ENCODE data around the gene MTARC2.
A peak's percentile ranks its signal among the peaks of the same experiment; 100 is the strongest.

The MTARC2 gene

GRCh38 chr1:220770245-220770913 lies 22.3 kb downstream of the MTARC2 start:
- no peak for DNase-seq

- no peak for DNase-seq
These were observed 24.7 kb downstream of the MTARC2 start for GRCh38 chr1:220772846-220773245.

GRCh38 chr1:220775240-220775853 lies 27.2 kb downstream of the MTARC2 start:
- DNase-seq: peak; percentile 35

GRCh38 chr1:220776254-220776653 lies 28.1 kb downstream of the MTARC2 start:
- DNase-seq: no peak

GRCh38 chr1:220776720-220777326 lies 28.7 kb downstream of the MTARC2 start:
- DNase-seq: peak; percentile 68

GRCh38 chr1:220783453-220783852 lies 35.3 kb downstream of the MTARC2 start:
- no peak for DNase-seq

- no peak for DNase-seq
These were observed 36.6 kb downstream of the MTARC2 start for GRCh38 chr1:220784751-220785150.

GRCh38 chr1:220785166-220786056 lies 37.3 kb downstream of the MTARC2 start:
- no peak for DNase-seq

- DNase-seq: no peak
These were observed 37.9 kb downstream of the MTARC2 start for GRCh38 chr1:220786057-220786336.

- peak; percentile 45 for DNase-seq
These were observed 38.4 kb downstream of the MTARC2 start, which contains the start of gene MTARC1 for GRCh38 chr1:220786337-220787068. Gene MTARC1 (plus strand): TSS chr1:220786913. CDS start chr1:220786945, 32 bp downstream.

- DNase-seq: no peak
These were observed 39.0 kb downstream of the MTARC2 start for GRCh38 chr1:220787069-220787619.

GRCh38 chr1:220788900-220789299 lies 40.8 kb downstream of the MTARC2 start:
- DNase-seq: no peak

GRCh38 chr1:220789532-220790147 lies 41.5 kb downstream of the MTARC2 start:
- DNase-seq: no peak

GRCh38 chr1:220791285-220791684 lies 43.2 kb downstream of the MTARC2 start:
- peak; percentile 6 for DNase-seq

- no peak for DNase-seq
These were observed 43.8 kb downstream of the MTARC2 start for GRCh38 chr1:220791956-220792355.

- DNase-seq: no peak
These were observed 48.4 kb downstream of the MTARC2 start for GRCh38 chr1:220796530-220796929.

GRCh38 chr1:220797044-220797443 lies 48.9 kb downstream of the MTARC2 start:
- DNase-seq: no peak

GRCh38 chr1:220797553-220797952 lies 49.4 kb downstream of the MTARC2 start:
- no peak for DNase-seq

- DNase-seq: no peak
These were observed 50.2 kb downstream of the MTARC2 start for GRCh38 chr1:220798338-220798737.

- DNase-seq: no peak
These were observed 52.1 kb downstream of the MTARC2 start for GRCh38 chr1:220800262-220800661.

- DNase-seq: peak; percentile 37
These were observed 55.5 kb downstream of the MTARC2 start for GRCh38 chr1:220803401-220804201.
